Prostate gland (tissue), 2 donors: ENCODE data around the gene INPP4B.

Experiments used
- POLR2AphosphoS5 ChIP-seq: sonication (generic); formaldehyde crosslinking; IDR thresholded peaks from one replicate; pipeline ENCODE4 v1.6.1; 2017; ENCODE audit warnings: antibody characterized with exemption
- TF ChIP-seq, protein P1 (sequence below), 4 experiments: fragments of 200-600 bp in 2 of 4; fragments of 450-650 bp in 2 of 4; sonication (generic) in 2 of 4; IDR thresholded peaks; 1 replicate in 3 of 4; 2 replicates in 1 of 4; pipeline ENCODE4 v1.5.1; 2016 to 2019; ENCODE audit warnings: antibody characterized with exemption in 4 of 4, mild to moderate bottlenecking in 2 of 4, moderate library complexity in 2 of 4

DNA sequence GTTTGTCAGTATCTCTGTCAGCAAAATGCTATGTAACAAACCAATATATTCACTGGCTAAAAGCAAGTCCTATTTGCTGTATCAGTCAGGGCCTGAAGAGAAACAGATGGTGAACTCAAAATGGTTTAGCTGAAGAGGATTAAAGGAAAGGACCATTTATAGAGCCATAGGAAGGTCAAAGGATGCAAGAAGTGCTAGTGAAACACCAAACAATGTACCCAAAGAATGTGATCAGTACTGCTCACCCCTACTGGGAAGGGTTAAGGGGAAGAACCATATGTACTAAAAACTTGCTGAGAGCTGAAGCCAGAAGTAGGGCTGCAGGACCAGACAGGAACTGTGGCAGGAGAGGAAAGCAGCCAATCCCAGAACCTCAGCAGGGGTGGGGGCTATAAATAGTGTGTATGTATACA is 479.3 kb downstream of the INPP4B start:
- TF ChIP-seq, protein P1, sequence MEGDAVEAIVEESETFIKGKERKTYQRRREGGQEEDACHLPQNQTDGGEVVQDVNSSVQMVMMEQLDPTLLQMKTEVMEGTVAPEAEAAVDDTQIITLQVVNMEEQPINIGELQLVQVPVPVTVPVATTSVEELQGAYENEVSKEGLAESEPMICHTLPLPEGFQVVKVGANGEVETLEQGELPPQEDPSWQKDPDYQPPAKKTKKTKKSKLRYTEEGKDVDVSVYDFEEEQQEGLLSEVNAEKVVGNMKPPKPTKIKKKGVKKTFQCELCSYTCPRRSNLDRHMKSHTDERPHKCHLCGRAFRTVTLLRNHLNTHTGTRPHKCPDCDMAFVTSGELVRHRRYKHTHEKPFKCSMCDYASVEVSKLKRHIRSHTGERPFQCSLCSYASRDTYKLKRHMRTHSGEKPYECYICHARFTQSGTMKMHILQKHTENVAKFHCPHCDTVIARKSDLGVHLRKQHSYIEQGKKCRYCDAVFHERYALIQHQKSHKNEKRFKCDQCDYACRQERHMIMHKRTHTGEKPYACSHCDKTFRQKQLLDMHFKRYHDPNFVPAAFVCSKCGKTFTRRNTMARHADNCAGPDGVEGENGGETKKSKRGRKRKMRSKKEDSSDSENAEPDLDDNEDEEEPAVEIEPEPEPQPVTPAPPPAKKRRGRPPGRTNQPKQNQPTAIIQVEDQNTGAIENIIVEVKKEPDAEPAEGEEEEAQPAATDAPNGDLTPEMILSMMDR (IDR thresholded peaks at IDR 0.05) = no peak
- TF ChIP-seq POLR2AphosphoS5 = no peak
